HG03571 (cell line): Measurements from ENCODE around the gene TESK2.
"Not testable (repeated sequence)": the region's sequence is repeated elsewhere in the genome, so short reads cannot be mapped to it uniquely, and the experiment has no call there.

Source experiments
- ATAC-seq: cut with Tn5 transposase; IDR thresholded peaks from one replicate; pipeline ENCODE4 v1.9.1; 2021; ENCODE audit not compliant: unreplicated experiment

Gene TESK2, protein sequence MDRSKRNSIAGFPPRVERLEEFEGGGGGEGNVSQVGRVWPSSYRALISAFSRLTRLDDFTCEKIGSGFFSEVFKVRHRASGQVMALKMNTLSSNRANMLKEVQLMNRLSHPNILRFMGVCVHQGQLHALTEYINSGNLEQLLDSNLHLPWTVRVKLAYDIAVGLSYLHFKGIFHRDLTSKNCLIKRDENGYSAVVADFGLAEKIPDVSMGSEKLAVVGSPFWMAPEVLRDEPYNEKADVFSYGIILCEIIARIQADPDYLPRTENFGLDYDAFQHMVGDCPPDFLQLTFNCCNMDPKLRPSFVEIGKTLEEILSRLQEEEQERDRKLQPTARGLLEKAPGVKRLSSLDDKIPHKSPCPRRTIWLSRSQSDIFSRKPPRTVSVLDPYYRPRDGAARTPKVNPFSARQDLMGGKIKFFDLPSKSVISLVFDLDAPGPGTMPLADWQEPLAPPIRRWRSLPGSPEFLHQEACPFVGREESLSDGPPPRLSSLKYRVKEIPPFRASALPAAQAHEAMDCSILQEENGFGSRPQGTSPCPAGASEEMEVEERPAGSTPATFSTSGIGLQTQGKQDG

GRCh38 chr1:45490626-45491486, at the start of gene TESK2:
Gene TESK2, minus strand, starts transcription at chr1:45491163. Its CDS starts 33,378 bp downstream, at chr1:45457785.
- ATAC-seq: peak; percentile 82

DNA sequence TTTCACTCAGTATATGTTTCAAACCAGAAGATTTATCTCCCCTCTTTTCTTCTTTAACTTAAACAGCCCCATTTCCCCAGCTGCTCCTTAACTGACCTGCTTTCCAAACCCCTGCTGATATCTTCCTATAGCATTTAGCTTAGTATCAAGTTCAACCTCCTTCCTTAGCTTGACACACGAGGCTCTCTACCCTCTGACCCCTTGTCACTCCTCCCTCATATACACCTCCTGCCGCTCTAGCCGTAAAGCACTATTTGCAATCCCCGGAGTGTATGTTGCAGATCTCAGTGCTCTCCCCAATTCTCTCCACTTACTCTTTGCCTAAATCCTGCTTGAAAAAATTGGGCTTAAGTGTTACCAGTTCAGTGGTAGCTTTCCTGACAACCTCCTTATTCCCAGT, 45.9 kb upstream of the TESK2 start:
- no peak for ATAC-seq

- no peak for ATAC-seq
These were observed 45.2 kb upstream of the TESK2 start for GRCh38 chr1:45535988-45536766.

DNA sequence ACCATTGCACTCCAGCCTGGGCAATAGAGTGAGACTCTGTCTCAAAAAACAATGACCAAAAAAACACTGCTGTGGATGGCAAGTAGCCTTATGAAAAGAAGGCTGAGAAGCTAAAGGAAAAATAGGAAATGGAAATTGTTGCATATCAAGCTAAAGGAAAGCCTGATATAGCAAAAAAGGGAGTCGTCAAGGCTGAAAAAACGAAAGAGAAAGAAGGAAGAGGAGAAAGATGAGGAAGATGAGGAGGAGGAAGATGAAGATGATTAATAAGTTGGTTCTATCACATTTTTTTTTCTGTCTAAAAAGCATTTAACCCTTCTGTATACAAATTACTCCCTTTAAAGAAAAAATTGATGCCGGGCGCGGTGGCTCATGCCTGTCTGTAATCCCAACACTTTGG, 40.9 kb upstream of the TESK2 start:
- ATAC-seq: no peak

DNA sequence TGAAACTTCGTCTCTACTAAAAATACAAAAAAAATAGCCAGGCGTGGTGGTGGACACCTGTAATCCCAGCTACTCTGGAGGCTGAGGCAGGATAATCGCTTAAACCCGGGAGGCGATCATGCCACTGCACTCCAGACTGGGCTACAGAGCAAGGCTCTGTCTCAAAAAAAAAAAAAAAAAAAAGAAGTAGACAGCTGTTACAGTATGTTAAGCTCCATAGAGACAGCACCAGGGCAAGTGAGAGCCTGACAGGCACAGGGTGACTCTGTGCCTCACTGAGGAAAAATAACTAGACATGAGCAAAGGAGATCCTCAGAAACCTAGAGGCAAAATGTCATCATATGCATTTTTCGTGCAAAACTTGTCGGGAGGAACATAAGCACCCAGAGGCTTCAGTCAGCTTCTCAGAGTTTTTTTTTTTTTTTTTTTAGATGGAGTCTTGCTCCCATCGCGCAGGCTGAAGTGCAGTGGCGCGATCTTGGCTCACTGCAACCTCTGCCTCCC, 39.7 kb upstream of the TESK2 start:
- ATAC-seq: no peak

DNA sequence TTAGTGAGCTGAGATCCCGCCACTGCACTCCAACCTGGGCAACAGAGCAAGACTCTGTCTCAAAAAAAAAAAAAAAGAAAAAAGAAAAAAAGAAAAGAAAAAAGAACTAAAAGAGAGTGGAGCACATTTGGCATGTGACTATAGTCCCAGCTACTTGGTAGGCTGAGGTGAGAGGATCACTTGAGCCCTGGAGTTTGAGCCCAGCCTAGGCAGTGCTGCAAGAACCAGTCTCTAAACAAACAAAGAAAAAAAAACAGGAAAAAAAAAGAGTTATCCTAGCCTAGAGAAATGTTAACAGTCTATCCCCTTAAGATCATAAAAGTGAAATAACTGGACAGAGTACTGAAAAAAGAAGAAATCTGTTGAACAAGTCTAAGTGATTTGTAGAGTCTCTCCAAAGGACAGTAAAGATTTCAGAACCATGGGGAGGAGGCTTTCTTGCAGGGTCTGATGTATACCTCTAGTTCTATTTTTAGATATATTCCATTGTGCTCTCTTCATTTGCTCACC, 35.2 kb upstream of the TESK2 start:
- no peak for ATAC-seq

DNA sequence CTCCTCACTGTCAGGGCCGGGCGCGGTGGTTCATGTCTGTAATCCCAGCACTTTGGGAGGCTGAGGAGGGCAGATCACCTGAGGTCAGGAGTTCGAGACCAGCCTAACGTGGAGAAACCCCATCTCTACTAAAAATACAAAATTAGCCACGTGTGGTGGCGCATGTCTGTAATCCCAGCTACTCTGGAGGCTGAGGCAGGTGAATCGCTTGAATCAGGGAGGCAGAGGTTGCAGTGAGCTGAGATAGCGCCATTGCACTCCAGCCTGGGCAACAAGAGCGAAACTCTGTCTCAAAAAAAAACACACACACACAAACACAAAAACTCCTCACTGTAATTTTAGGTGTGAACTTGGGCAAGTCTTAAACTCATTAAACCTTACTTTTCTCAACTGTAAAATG, 33.0 kb upstream of the TESK2 start:
- not testable (repeated sequence) for ATAC-seq

DNA sequence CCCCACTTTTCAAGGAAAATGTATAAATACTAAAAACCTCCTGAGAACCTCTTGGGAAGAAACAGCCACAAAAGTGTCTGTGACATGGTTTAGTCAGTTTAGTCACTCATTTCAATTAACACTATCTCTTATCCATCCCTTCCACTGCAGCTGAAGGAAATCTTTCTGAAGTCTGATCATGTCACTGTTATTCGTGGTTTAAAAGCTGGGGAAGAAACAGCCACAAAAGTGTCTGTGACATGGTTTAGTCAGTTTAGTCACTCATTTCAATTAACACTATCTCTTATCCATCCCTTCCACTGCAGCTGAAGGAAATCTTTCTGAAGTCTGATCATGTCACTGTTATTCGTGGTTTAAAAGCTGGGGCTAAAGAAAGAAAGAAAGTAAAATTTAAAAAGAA, 32.6 kb upstream of the TESK2 start:
- ATAC-seq: not testable (repeated sequence)

DNA sequence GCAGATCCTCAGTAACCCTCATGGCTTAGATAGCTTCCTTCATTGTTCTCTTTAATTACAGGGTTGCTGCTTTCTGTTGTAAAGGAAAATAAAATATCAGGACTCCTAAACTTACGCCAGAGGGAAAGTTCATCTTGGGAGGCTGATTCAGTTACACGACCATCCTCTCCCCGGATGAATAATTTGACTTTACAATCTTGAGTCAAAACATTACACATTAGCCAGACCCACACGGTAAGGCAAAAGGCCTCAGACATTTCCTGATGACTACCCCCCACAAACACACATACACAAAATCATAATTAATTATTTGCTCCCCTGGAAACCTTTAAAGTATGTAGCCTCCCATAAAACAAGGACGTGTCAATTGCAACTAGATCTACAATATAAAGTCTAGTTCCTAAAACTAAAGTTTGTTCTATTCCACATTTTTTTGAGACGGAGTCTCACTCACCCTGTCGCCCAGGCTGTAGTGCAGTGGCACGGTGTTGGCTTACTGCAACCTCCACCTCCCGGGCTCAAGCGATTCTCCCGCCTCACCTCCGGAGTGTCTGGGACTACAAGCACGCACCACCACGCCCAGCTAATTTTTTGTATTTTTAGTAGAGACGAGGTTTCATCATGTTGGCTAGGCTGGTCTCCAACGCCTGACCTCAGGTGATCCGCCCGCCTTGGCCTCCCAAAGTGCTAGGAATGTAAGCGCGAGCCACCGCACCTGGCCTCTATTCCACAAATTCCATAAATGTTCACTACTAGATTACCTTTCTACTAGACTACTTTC, 31.6 kb upstream of the TESK2 start:
- ATAC-seq: no peak

DNA sequence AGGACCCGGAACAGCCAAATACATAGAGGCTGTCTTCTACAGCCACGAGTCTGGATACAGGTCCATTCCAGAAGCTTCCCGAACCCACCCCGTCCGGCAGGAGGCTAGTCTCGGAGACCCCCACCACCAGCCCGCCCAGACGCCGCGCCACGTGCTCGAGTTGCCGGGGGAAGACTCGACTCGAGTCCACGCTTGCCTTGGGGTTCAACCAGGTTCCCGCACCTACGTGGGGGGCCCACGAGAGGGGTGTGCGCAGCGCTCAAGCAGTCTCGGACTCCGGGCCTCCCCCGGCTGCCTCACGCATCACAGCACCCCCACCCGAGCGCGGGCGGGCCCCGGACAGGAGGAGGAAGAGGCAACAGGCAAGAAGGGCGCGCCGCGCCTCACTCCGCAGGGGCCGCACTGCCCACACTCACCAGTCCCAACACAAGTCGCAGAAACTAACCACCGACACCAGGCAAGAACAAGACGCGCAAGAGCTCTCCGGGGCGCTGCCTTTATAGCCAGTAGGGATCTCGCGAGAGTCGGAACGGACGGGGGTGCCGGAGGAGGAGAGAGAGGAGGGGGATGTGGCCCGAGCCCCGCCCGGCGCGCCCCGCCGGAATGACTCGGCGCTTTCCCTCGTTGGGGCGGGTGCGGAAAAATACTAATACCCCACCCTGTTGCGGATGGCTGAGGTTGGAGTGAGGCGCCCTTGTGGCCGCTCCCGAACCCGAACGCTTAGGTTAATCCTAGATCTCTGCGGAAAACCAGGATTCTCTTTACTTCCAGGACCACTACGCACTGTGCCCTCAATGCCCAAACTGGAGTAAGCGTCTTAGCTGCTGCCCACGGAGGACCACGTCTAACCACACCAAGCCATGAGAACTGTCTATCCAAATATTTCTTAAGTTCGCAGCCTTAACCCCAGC, 30.7 kb upstream of the TESK2 start, which contains the start of gene PRDX1:
PRDX1 (minus strand) TSS at position 472 of the 911 bp plus-strand sequence. CDS start 2,841 bp downstream, outside the sequence.
- ATAC-seq: peak; percentile 82

DNA sequence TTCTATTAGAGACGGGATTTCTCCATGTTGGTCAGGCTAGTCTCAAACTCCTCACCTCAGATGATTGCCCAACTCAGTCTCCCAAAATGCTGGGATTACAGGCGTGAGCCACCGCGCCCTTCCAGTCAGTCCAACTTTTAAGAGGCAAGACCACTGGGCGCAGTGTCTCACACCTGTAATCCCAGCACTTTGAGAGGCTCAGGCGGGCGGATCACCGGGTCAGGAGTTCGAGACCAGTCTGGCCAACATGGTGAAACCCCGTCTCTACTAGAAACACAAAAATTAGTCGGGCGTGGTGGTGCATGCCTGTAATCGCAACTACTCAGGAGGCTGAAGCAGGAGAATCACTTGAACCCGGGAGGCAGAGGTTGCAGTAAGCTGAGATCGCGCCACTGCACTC, 28.8 kb upstream of the TESK2 start:
- ATAC-seq: not testable (repeated sequence)

DNA sequence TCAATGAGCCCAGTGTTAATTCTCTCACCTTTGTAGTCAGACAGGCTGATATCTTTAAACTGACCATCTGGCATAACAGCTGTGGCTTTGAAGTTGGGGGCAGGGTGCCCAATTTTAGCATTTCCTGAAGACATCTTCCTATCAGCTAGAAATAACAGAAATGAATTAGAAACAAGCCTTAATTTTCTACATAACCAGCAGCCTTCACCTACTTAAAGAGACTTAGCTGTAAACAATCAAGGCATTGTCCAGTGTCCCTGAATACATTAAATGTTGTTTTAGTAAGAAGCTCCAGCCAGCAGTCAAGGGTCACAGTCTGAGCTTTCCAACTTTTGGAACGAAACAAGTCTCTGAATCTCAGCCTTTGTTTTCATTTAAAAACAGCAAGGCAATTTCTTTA, 27.9 kb upstream of the TESK2 start:
- no peak for ATAC-seq

DNA sequence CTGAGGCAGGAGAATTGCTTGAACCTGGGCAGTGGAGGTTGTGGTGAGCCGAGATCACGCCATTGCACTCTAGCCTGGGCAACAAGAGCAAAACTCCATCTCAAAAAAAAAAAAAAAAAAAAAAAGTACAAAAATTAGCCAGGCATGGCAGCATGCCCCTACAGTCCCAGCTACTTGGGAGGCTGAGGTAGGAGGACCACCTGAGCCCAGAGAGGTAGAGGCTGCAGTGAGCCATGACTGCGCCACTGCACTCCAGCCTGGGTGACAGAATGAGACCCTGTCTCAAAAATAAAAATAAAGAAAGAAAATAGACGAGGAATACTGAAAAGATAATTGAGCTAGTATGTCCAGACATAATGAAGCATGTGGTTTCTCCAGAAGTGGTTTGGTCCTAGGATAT, 27.4 kb upstream of the TESK2 start:
- ATAC-seq: not testable (repeated sequence)

- no peak for ATAC-seq
These were observed 25.5 kb upstream of the TESK2 start for GRCh38 chr1:45516465-45516864.

- no peak for ATAC-seq
These were observed 25.1 kb upstream of the TESK2 start for GRCh38 chr1:45516036-45516435.

DNA sequence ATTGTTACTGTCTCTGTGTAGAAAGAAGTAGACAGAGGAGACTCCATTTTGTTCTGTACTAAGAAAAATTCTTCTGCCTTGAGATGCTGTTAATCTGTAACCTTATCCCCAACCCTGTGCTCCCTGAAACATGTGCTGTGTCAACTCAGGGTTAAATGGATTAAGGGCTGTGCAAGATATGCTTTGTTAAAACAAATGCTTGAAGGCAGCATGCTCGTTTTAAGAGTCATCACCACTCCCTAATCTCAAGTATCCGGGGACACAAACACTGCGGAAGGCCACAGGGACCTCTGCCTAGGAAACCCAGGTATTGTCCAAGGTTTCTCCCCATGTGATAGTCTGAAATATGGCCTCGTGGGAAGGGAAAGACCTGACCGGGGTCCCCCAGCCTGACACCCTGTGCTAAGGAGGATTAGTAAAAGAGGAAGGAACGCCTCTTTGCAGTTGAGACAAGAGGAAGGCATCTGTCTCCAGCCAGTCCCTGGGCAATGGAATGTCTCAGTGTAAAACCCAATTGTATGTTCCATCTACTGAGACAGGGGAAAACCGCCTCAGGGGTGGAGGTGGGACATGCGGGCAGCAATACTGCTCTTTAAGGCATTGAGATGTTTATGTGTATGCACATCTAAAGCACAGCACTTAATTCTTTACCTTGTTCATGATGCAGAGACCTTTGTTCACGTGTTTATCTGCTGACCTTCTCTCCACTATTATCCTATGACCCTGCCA, 22.7 kb upstream of the TESK2 start:
- not testable (repeated sequence) for ATAC-seq

GRCh38 chr1:45512641-45513054, 21.7 kb upstream of the TESK2 start:
- no peak for ATAC-seq
